ENCODE measurements around the gene TSHZ2.

TSHZ2 gene

DNA sequence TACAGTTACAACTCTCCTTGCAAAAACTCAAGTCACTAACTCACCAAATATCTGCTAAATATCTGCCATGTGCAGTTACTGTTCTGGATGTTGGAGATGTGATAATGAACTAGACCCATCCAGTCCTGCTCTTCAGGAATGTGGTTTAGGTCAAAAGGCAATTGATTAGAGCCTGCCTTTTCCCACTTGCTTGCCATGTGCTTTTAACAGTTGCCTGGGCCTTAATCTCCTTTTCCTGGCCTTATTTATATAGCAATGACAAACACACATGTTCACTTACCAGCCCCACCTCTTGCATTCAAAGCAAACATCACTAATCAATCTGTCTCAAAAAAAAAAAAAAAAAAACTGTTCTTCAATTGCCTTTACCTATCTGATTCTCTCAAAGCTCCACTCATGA is 422.3 kb downstream of the TSHZ2 start:
- no peaks in the 10 kb centered on the region for H3K36me3 ChIP-seq (ENCODE audit: insufficient read depth, low read length)
- H3K4me1 ChIP-seq (ENCODE audit: insufficient read depth, low read length): no peaks in the 10 kb centered on the region
- no peak overlapping the region for H3K4me3 ChIP-seq (ENCODE audit: low read length)
- H3K9me3 ChIP-seq (ENCODE audit: insufficient read depth, low read depth, low read length): no peaks in the 10 kb centered on the region
- H3K9ac ChIP-seq (ENCODE audit: low read depth, low read length): no peak overlapping the region
- no peak overlapping the region for H3K27ac ChIP-seq (ENCODE audit: low read depth, low read length)
- H3K27me3 ChIP-seq (ENCODE audit: insufficient read depth, low read length): no peaks in the 10 kb centered on the region

DNA sequence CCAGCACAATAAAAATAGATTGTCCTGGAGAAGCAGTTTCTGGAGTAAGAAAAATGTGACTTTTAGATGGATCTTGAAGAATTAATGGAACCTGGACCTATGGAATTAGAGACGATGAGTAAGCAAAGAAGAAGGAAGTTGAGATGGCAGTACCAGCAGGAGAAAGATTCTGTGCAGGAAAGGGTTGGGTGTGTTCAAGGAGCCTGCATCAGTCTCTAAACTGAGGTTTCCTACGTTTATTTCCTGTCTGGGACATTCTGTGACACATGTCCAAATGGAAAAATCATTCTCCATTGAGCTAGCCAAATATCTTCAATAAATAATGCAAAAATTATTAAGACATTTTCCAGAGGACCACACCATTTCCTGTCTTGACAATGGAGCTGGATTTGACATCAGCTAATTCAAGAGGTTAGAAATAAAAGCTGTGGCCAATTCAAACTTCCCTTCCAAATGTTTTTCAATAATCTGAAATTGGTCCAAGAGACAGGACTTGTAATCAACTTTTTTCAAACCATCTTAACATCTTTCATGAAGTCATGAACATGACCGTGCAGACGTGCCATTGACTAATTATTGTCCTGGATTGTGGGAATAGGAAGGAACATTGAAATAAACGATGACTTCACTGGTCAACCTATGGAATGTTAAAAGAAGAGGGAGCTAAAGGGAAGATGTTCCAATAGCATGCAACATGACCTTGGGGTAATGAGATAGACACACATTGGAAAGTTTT is 423.2 kb downstream of the TSHZ2 start:
- 93% methylated on average over 5 of the region's 5 CpGs for WGBS
- Histone ChIP-seq H3K4me1 (ENCODE audit: insufficient read depth, low read length) (no peaks in the 10 kb centered on the region), H3K36me3 (ENCODE audit: insufficient read depth, low read length) (no peaks in the 10 kb centered on the region), H3K27ac (ENCODE audit: low read depth, low read length) (no peak overlapping the region), H3K4me3 (ENCODE audit: low read length) (no peak overlapping the region), H3K27me3 (ENCODE audit: insufficient read depth, low read length) (no peaks in the 10 kb centered on the region), H3K9ac (ENCODE audit: low read depth, low read length) (no peak overlapping the region), H3K9me3 (ENCODE audit: insufficient read depth, low read depth, low read length) (no peaks in the 10 kb centered on the region)

DNA sequence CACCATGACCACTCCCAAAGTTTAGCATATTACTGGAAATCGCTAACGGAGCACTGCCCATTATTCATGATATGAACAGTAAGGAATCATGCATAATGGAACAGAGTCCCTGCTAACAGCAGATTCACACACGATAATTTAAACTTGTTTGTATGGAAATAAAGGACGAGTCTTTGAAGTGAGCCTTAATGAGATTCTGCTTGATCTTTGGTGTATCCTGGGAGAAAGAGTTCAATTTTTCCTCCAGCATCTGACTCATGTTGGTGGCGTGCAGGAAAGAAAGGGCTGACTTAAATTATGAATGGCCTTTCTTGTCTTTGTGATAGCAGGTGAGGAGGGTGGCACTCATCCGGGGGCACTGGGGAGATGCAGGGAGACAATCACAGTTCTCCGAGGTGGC is 426.9 kb downstream of the TSHZ2 start:
- no peak overlapping the region for H3K9ac ChIP-seq (ENCODE audit: low read depth, low read length)
- no peaks in the 10 kb centered on the region for H3K27me3 ChIP-seq (ENCODE audit: insufficient read depth, low read length)
- no peak overlapping the region for H3K4me3 ChIP-seq (ENCODE audit: low read length)
- H3K27ac ChIP-seq (ENCODE audit: low read depth, low read length): no peak overlapping the region
- no peaks in the 10 kb centered on the region for H3K36me3 ChIP-seq (ENCODE audit: insufficient read depth, low read length)
- H3K4me1 ChIP-seq (ENCODE audit: insufficient read depth, low read length): no peaks in the 10 kb centered on the region
- no peaks in the 10 kb centered on the region for H3K9me3 ChIP-seq (ENCODE audit: insufficient read depth, low read depth, low read length)
- WGBS: 92% methylated on average over 7 of the region's 7 CpGs

DNA sequence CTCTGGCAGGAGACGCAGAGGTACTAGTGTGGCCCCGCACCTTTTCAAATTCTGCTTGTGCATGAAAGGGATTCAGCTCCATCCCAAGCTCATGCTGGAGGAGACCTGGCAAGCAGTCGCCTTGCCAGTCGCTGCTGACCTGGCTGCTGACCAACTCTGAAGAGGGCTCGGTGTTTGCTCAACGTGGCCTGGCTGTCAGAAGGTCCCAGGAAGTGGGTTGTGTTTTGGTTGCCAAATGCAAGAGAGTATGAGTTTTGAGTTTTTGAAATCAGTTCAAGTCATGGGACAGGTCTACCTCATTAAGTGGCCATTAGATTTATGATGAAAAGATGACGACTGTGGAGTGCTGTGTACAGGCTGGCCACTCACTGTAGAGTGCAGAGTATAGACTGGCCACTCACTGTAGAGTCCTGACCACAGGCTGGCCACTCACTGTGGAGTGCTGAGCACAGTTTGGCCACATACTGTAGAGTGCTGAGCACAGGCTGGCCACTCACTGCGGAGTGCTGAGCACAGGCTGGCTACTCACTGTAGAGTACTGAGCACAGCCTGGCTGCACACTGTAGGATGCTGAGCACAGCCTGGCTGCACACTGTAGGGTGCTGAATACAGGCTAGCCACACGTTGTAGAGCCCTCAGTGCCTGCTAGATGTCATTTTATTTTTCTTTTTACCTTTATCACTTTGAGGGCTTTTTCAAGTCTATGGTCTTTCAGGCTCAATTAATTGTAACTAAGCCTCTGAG is 427.6 kb downstream of the TSHZ2 start:
- WGBS: 86% methylated on average over 9 of the region's 9 CpGs

DNA sequence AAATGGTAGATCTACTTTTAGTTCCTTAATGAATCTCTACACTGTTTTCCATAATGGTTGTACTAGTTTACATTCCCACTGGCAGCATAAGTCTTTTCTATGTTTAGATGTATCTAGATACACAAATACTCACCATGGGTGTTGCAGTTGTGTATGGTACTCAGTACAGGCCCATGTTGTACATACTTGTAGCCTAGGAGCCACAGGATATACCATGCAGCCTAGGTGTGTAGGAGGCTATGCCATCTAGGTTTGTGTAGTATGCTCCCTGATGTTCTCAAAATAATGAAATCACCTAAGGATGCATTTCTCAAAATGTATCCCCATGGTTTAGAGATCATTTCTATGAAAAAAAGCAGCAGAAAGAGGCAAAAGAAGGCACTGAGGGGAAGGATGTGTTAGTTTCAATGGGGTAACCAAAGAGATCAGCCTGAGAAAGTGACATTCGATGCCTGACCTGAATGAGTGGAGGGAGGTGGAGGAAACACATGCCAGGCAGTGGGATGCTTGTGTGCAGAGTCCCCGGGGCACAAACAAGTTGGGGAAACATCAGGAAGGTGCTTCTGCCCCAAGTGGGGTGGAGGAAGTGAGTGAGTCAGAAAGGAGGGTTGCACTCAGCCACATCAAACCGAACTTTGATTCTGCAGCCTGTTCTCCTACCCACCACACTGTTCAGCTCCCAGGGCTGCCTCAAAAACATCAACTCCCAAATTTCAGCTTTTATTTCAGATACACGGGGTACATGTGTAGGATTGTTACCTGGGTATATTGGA is 430.3 kb downstream of the TSHZ2 start:
- no peak overlapping the region for H3K27ac ChIP-seq (ENCODE audit: low read depth, low read length)
- no peaks in the 10 kb centered on the region for H3K36me3 ChIP-seq (ENCODE audit: insufficient read depth, low read length)
- no peak overlapping the region for H3K9ac ChIP-seq (ENCODE audit: low read depth, low read length)
- no peak overlapping the region for H3K4me3 ChIP-seq (ENCODE audit: low read length)
- no peaks in the 10 kb centered on the region for H3K27me3 ChIP-seq (ENCODE audit: insufficient read depth, low read length)
- 81% methylated on average over 3 of the region's 4 CpGs for WGBS
- H3K9me3 ChIP-seq (ENCODE audit: insufficient read depth, low read depth, low read length): no peaks in the 10 kb centered on the region
- H3K4me1 ChIP-seq (ENCODE audit: insufficient read depth, low read length): no peaks in the 10 kb centered on the region

More for the DNA sequence above, 427.6 kb downstream of the TSHZ2 start:
- no peak overlapping the region for H3K4me3 ChIP-seq (ENCODE audit: low read length)
- no peaks in the 10 kb centered on the region for H3K27me3 ChIP-seq (ENCODE audit: insufficient read depth, low read length)
- no peaks in the 10 kb centered on the region for H3K4me1 ChIP-seq (ENCODE audit: insufficient read depth, low read length)
- no peaks in the 10 kb centered on the region for H3K36me3 ChIP-seq (ENCODE audit: insufficient read depth, low read length)
- no peak overlapping the region for H3K9ac ChIP-seq (ENCODE audit: low read depth, low read length)
- no peak overlapping the region for H3K27ac ChIP-seq (ENCODE audit: low read depth, low read length)
- no peaks in the 10 kb centered on the region for H3K9me3 ChIP-seq (ENCODE audit: insufficient read depth, low read depth, low read length)

DNA sequence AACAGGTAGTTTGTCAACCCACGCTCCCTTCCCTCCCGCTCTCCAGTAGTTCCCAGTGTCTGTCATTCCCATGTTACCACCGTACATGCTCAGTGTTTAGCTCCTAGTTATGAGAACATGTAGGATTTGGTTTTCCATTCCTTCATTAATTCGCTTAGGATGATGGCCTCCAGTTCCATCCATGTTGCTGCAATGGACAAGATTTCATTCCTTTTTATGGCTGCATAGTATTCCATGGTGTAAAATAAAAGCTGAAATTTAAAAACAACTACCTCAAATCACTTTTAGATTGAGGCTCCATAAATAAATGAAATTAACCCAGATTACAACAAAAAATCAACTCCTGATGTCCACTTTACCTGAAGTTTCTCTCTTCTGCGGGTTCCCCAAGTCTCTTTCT is 430.9 kb downstream of the TSHZ2 start:
- Histone ChIP-seq H3K9me3 (ENCODE audit: insufficient read depth, low read depth, low read length) (no peaks in the 10 kb centered on the region), H3K4me1 (ENCODE audit: insufficient read depth, low read length) (no peaks in the 10 kb centered on the region), H3K36me3 (ENCODE audit: insufficient read depth, low read length) (no peaks in the 10 kb centered on the region), H3K27me3 (ENCODE audit: insufficient read depth, low read length) (no peaks in the 10 kb centered on the region), H3K4me3 (ENCODE audit: low read length) (no peak overlapping the region), H3K27ac (ENCODE audit: low read depth, low read length) (no peak overlapping the region), H3K9ac (ENCODE audit: low read depth, low read length) (no peak overlapping the region)
- 98% methylated on average over 5 of the region's 5 CpGs for WGBS

DNA sequence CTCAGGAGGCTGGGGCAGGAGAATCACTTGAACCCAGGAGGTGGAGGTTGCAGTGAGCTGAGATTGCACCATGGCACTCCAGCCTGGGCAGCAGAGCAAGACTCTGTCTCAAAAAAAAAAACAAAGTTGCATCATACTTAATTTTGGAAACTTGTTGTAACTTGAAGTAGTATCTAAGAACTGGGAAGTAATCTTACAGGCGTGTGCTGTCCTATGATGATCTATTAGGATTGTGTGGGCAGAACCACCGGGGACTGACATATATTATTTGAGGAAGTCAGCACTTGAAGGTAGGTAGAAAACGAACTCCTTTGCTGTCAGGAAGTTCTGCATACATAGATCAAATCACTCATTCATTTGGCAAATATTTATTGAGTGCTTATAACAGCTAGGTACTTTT is 433.0 kb downstream of the TSHZ2 start:
- Histone ChIP-seq H3K9me3 (ENCODE audit: insufficient read depth, low read depth, low read length) (no peaks in the 10 kb centered on the region), H3K27me3 (ENCODE audit: insufficient read depth, low read length) (no peaks in the 10 kb centered on the region), H3K4me1 (ENCODE audit: insufficient read depth, low read length) (no peaks in the 10 kb centered on the region), H3K27ac (ENCODE audit: low read depth, low read length) (no peak overlapping the region), H3K4me3 (ENCODE audit: low read length) (no peak overlapping the region), H3K9ac (ENCODE audit: low read depth, low read length) (no peak overlapping the region), H3K36me3 (ENCODE audit: insufficient read depth, low read length) (no peaks in the 10 kb centered on the region)
- WGBS: 87% methylated on average over 3 of the region's 3 CpGs

DNA sequence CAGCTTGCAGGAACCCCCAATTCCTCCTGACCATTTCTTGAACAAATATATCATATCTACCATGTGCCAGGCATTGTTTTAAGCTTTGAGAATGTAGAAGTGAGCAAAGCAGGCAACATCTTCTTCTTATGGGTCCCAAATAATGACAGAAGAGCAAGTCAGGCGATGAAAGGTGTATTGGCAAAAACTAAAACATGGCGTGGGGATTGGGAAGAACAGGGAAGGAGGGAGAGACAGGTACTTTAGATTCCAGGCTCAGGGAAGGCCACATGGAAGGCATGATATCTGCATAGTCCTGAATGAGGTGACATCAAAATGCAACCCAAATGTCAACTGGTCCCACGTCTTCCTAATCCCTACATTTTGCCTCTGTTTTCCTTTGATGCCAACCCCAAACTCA is 434.4 kb downstream of the TSHZ2 start:
- WGBS: 90% methylated on average over 3 of the region's 3 CpGs
- Histone ChIP-seq H3K27me3 (ENCODE audit: insufficient read depth, low read length) (no peaks in the 10 kb centered on the region), H3K36me3 (ENCODE audit: insufficient read depth, low read length) (no peaks in the 10 kb centered on the region), H3K4me1 (ENCODE audit: insufficient read depth, low read length) (no peaks in the 10 kb centered on the region), H3K9ac (ENCODE audit: low read depth, low read length) (no peak overlapping the region), H3K9me3 (ENCODE audit: insufficient read depth, low read depth, low read length) (no peaks in the 10 kb centered on the region), H3K4me3 (ENCODE audit: low read length) (no peak overlapping the region), H3K27ac (ENCODE audit: low read depth, low read length) (no peak overlapping the region)

DNA sequence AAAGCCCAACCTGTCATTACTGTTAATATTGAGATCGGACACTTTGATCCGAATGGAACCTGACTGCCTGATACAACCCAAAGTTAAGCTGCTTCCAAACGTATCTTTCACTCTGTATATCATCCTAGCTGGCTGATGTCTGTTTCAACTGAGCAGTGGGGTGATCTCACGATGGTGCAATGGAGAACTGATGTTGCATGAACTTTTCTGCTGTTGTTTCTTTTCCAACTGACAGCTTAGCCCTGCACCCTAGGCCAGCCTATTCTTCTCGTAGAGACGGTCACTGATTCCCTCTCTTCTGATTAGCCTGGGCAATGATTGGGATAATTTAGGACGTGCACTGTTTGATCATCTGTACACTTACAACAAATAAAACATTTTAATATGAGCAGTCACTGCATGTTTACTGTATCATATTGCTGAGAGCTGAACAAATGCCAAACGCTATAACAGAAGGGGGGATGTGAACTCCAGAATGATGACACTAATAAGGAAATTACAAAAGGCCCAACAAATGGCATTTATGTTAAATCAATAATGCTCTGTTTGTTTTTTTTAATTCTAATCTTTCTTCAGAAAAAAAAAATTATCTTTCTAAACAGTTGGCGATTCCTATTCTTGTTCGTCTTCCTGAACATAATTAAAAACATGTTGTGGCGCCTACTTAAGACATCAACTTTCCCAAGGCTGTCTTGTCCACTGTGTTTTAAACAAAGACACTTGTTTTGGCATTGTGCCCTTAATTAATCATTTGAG is 436.7 kb downstream of the TSHZ2 start:
- no peak overlapping the region for H3K9ac ChIP-seq (ENCODE audit: low read depth, low read length)
- H3K27me3 ChIP-seq (ENCODE audit: insufficient read depth, low read length): no peaks in the 10 kb centered on the region
- WGBS: 90% methylated on average over 11 of the region's 11 CpGs
- no peaks in the 10 kb centered on the region for H3K36me3 ChIP-seq (ENCODE audit: insufficient read depth, low read length)
- H3K9me3 ChIP-seq (ENCODE audit: insufficient read depth, low read depth, low read length): no peaks in the 10 kb centered on the region
- peaks cover 12% of the 10 kb centered on the region; the same call in 1 of the 2 replicates for H3K4me1 ChIP-seq (ENCODE audit: insufficient read depth, low read length)
- no peak overlapping the region for H3K4me3 ChIP-seq (ENCODE audit: low read length)
- no peak overlapping the region for H3K27ac ChIP-seq (ENCODE audit: low read depth, low read length)

DNA sequence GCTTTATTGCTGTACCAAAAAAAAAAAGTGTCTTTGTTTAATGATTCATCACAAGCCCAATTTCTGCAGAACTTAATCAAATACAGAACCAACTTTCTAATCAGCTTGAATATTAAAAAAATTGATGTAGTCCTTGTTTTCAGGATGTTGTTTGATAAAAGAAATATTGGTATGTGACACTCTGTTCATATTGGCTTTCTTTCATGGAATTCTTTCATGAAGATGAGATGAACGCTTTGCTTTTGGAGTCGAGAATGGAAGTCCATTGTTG is 437.2 kb downstream of the TSHZ2 start:
- H3K4me1 ChIP-seq (ENCODE audit: insufficient read depth, low read length): peaks cover 12% of the 10 kb centered on the region; the same call in 1 of the 2 replicates
- no peaks in the 10 kb centered on the region for H3K9me3 ChIP-seq (ENCODE audit: insufficient read depth, low read depth, low read length)
- no peak overlapping the region for H3K9ac ChIP-seq (ENCODE audit: low read depth, low read length)
- H3K27ac ChIP-seq (ENCODE audit: low read depth, low read length): no peak overlapping the region
- H3K36me3 ChIP-seq (ENCODE audit: insufficient read depth, low read length): no peaks in the 10 kb centered on the region
- no peaks in the 10 kb centered on the region for H3K27me3 ChIP-seq (ENCODE audit: insufficient read depth, low read length)
- WGBS: 94% methylated on average over 2 of the region's 2 CpGs
- no peak overlapping the region for H3K4me3 ChIP-seq (ENCODE audit: low read length)

DNA sequence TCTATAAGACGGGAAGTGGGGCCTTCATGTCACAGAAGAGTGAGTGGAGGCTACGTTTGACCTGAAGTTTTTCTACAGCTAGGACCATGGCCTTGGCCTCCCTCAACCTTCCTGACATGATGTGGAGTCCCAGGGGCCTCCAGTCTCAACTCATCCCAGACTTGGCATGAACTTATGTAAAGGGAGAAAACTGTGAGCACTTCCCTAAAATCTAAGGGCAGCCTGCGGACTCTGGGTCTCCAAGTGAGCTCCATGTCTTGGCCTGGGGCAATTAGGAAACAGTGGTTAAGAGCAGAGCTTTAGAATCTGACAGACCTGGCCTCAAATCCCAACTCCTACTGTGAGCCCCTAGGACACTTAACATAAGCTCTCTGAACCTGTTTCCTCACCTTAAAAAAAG is 439.0 kb downstream of the TSHZ2 start:
- H3K27me3 ChIP-seq (ENCODE audit: insufficient read depth, low read length): no peaks in the 10 kb centered on the region
- H3K9me3 ChIP-seq (ENCODE audit: insufficient read depth, low read depth, low read length): no peaks in the 10 kb centered on the region
- no peak overlapping the region for H3K4me3 ChIP-seq (ENCODE audit: low read length)
- H3K36me3 ChIP-seq (ENCODE audit: insufficient read depth, low read length): no peaks in the 10 kb centered on the region
- peaks cover 12% of the 10 kb centered on the region; the same call in 1 of the 2 replicates for H3K4me1 ChIP-seq (ENCODE audit: insufficient read depth, low read length)
- no peak overlapping the region for H3K27ac ChIP-seq (ENCODE audit: low read depth, low read length)
- H3K9ac ChIP-seq (ENCODE audit: low read depth, low read length): no peak overlapping the region
- 89% methylated on average over 3 of the region's 3 CpGs for WGBS
